HFF-Myc (cell line): Measurements from ENCODE around the gene ITIH4.

Experiments
- DNase-seq: peaks from one replicate; pipeline ENCODE4 v3.0.0-alpha.2; 2011; ENCODE audit warnings: low read depth; ENCODE audit errors: extremely low read depth
- H3K4me3 ChIP-seq: replicated peaks from 2 replicates; pipeline ENCODE4 v1.5.1; 2011; ENCODE audit warnings: low read depth, mild to moderate bottlenecking, control low read depth, low read length
- TF ChIP-seq, protein P1 (sequence below): IDR thresholded peaks from 2 replicates; pipeline ENCODE4 v1.5.1; 2012; ENCODE audit warnings: mild to moderate bottlenecking, low read depth, low read length, control low read depth; ENCODE audit errors: missing control alignments

The ITIH4 gene

DNA sequence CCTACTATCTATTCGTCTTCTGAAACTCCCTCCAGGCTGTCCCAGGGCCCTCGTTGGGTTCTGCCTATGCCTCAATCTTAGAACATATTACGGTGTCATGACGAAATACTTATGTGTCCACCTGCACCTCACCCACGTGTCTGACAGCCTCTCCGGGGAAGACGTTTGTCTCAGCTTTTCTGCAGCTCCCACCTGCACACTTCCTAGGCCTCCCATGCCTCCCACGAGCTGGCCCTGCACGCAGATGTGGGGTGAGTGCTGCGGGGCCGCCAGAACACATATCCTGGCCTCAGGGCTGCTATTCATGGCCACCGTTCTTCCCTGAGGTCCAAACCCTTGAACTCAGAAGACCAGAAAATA is 11.5 kb upstream of the ITIH4 start:
- DNase-seq = no peak
- H3K4me3 ChIP-seq = no peak overlapping the region
- TF ChIP-seq, protein P1, sequence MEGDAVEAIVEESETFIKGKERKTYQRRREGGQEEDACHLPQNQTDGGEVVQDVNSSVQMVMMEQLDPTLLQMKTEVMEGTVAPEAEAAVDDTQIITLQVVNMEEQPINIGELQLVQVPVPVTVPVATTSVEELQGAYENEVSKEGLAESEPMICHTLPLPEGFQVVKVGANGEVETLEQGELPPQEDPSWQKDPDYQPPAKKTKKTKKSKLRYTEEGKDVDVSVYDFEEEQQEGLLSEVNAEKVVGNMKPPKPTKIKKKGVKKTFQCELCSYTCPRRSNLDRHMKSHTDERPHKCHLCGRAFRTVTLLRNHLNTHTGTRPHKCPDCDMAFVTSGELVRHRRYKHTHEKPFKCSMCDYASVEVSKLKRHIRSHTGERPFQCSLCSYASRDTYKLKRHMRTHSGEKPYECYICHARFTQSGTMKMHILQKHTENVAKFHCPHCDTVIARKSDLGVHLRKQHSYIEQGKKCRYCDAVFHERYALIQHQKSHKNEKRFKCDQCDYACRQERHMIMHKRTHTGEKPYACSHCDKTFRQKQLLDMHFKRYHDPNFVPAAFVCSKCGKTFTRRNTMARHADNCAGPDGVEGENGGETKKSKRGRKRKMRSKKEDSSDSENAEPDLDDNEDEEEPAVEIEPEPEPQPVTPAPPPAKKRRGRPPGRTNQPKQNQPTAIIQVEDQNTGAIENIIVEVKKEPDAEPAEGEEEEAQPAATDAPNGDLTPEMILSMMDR = no peak

GRCh38 chr3:52841211-52841980 is 10.9 kb upstream of the ITIH4 start:
- TF ChIP-seq, protein P1 = no peak
- no peak overlapping the region for H3K4me3 ChIP-seq
- no peak for DNase-seq

GRCh38 chr3:52839892-52840545 is 9.5 kb upstream of the ITIH4 start:
- no peak for DNase-seq
- TF ChIP-seq, protein P1 = no peak
- no peak overlapping the region for H3K4me3 ChIP-seq

DNA sequence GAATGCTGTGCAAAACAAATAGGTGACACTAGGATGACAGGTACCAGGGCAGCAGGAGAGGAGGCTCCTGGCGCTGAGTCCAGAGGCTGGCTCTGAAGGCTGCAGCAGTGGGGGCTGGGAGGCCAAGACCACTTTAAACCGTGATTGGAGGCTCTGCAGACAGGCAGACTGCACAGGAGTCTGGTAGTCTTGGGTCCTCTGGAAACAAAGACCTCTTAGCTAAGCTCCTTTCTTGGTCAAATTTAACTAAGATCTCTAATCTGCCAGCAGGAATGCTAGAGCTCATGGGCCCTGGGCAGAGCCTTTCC is 8.8 kb upstream of the ITIH4 start:
- no peak for DNase-seq
- TF ChIP-seq, protein P1 = no peak
- no peak overlapping the region for H3K4me3 ChIP-seq

- H3K4me3 ChIP-seq = no peak overlapping the region
- TF ChIP-seq, protein P1 = no peak
- no peak for DNase-seq
Measured at GRCh38 chr3:52838561-52839267, 8.2 kb upstream of the ITIH4 start.

DNA sequence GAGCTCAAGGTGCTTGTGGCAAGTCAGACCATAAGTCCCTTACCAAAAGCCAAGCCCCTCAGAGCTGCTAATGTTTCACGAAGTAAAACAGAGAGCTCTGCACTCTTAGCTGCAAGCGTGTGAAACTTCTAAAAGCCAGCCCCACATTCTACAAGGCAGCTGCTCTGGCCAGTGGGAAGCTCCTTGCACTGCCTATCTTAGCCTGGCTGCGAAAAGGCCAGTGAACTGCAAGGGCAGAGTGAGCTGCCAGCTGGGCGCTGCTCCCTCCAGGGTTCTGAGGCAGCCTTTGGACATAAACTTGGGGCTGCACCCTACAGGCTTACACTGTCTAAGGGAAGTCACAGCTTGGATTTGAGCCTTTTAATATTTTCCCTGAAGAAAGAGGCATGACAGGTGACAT is 6.5 kb upstream of the ITIH4 start:
- TF ChIP-seq, protein P1 = no peak
- DNase-seq = no peak
- H3K4me3 ChIP-seq = no peak overlapping the region
